Panc1 (cell line): ENCODE results near the gene ROBO2. TPM values are rescaled to one million over a fixed set of nuclear protein-coding genes. Genes with fewer than 3 reads are reported as not detected.

Source experiments
- ATAC-seq: fragments of 200-7000 bp; cut with Tn5 transposase; 2 replicates; pipeline ENCODE4 v1.9.1; 2020; ENCODE audit warnings: mild to moderate bottlenecking, moderate library complexity
- BruUV-seq: library from RNA; stranded (reverse); fragments of 400-500 nt; replicated peaks from 2 replicates; lab custom pipeline; 2021; lab: Mats Ljungman, UMichigan
- CTCF ChIA-PET: fragments of 300-600 bp; sonication (Branson Sonifier 250); formaldehyde crosslinking; loops from one replicate; lab custom pipeline; 2022; ENCODE audit warnings: antibody characterized with exemption; lab: Charles Lee
- POLR2A ChIA-PET: fragments of 300-600 bp; sonication (Branson Sonifier 250); formaldehyde crosslinking; loops from one replicate; lab custom pipeline; 2022; ENCODE audit warnings: antibody characterized with exemption; lab: Charles Lee
- DNase-seq: peaks from one replicate; pipeline ENCODE4 v3.0.0-alpha.2; 2010; ENCODE audit warnings: low read depth, low spot score
- H3K27ac ChIP-seq: 2 replicates; pipeline ENCODE4 v1.5.1; 2011; ENCODE audit warnings: mild to moderate bottlenecking, low read length, inconsistent platforms
- H3K27me3 ChIP-seq: fragments of 200-500 bp; sonication (Bioruptor generic); 2 replicates; pipeline ENCODE4 v1.6.0; 2014; ENCODE audit warnings: low read length, inconsistent platforms; ENCODE audit not compliant: control insufficient read depth, insufficient read depth
- H3K36me3 ChIP-seq: fragments of 200-500 bp; sonication (Bioruptor generic); 2 replicates; pipeline ENCODE4 v1.5.1; 2014; ENCODE audit warnings: inconsistent platforms, mild to moderate bottlenecking, low read length, moderate library complexity; ENCODE audit not compliant: control insufficient read depth, insufficient read depth
- H3K4me1 ChIP-seq: 2 replicates; pipeline ENCODE4 v1.5.1; 2011; ENCODE audit warnings: inconsistent platforms, mild to moderate bottlenecking, low read length, moderate library complexity; ENCODE audit not compliant: control insufficient read depth, insufficient read depth
- H3K4me3 ChIP-seq, 2 experiments: 2 replicates each; pipeline ENCODE4 v1.5.1; 2011 to 2012; ENCODE audit warnings: low read depth in 2 of 2, low read length in 2 of 2, mild to moderate bottlenecking in 2 of 2, inconsistent platforms in 1 of 2, moderate library complexity in 1 of 2
- H3K9me3 ChIP-seq: fragments of 200-500 bp; sonication (Bioruptor generic); 2 replicates; pipeline ENCODE4 v1.5.1; 2014; ENCODE audit warnings: low read depth, mild to moderate bottlenecking, inconsistent platforms, low read length, moderate library complexity; ENCODE audit not compliant: control insufficient read depth, insufficient read depth
- POLR2AphosphoS5 ChIP-seq: IDR thresholded peaks from 2 replicates; pipeline ENCODE4 v1.6.1; 2012; ENCODE audit warnings: mild to moderate bottlenecking, low read depth, low read length, moderate library complexity
- SIN3A ChIP-seq: IDR thresholded peaks from 2 replicates; pipeline ENCODE4 v1.6.1; 2012; ENCODE audit warnings: low read depth, mild to moderate bottlenecking, low read length, moderate library complexity, borderline replicate concordance; ENCODE audit not compliant: insufficient read depth
- TCF7L2 ChIP-seq: IDR thresholded peaks from 2 replicates; pipeline ENCODE4 v1.6.1; 2011; ENCODE audit warnings: mild to moderate bottlenecking, low read depth, low read length, inconsistent platforms
- in situ Hi-C: cut with HindIII; loops from 2 replicates; pipeline ENCODE4 v1.10.0; 2016; ENCODE audit warnings: low sequenced_read_pairs, low pct_unique_long_range_greater_than_20kb
- intact Hi-C: fragments of 100-400 bp; cut with micrococcal nuclease; formaldehyde crosslinking; loops from one replicate; pipeline ENCODE4 v1.10.0; 2022; ENCODE audit not compliant: unreplicated experiment
- total RNA-seq: library from RNA; stranded (reverse); gene quantifications from one replicate; pipeline ENCODE4 v1.2.1, GENCODE V29; 2021; ENCODE audit not compliant: unreplicated experiment
- TF ChIP-seq, protein P1 (sequence below): fragments of 450-650 bp; IDR thresholded peaks from 2 replicates; pipeline ENCODE4 v1.5.1; 2017; ENCODE audit warnings: mild to moderate bottlenecking
- TF ChIP-seq, protein P2 (sequence below), 2 experiments: IDR thresholded peaks; 2 replicates each; pipeline ENCODE4 v1.6.1; 2011 to 2012; ENCODE audit warnings: low read depth in 2 of 2, control low read depth in 1 of 2, low read length in 1 of 2, mild to moderate bottlenecking in 1 of 2, moderate library complexity in 1 of 2; ENCODE audit not compliant: insufficient read depth in 1 of 2

Gene ROBO2
- total RNA-seq, 1 experiment from 2014 or later, result 1.3 TPM

DNA sequence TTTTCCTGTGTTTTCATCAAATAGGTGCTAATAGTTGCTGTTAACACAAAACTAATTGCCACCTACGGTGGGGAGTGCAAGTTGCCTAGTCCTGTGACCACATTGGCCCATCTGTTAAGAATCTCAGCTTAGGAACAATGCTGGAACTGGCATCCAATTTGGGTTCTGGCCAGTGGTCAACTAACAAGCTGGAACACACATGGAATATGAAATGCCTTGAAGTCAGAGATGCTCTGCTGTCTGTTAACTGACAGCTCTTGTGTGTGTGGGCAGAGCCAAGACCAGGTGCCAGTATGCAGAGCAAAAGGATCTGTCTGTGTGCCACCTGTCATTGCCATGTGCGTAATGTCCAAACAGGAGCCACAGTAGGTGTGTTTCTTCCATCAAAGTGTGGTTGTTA is 460.8 kb downstream of the ROBO2 start:
- TF ChIP-seq TCF7L2 (no peak), POLR2AphosphoS5 (no peak), SIN3A (no peak)
- TF ChIP-seq, protein P1, sequence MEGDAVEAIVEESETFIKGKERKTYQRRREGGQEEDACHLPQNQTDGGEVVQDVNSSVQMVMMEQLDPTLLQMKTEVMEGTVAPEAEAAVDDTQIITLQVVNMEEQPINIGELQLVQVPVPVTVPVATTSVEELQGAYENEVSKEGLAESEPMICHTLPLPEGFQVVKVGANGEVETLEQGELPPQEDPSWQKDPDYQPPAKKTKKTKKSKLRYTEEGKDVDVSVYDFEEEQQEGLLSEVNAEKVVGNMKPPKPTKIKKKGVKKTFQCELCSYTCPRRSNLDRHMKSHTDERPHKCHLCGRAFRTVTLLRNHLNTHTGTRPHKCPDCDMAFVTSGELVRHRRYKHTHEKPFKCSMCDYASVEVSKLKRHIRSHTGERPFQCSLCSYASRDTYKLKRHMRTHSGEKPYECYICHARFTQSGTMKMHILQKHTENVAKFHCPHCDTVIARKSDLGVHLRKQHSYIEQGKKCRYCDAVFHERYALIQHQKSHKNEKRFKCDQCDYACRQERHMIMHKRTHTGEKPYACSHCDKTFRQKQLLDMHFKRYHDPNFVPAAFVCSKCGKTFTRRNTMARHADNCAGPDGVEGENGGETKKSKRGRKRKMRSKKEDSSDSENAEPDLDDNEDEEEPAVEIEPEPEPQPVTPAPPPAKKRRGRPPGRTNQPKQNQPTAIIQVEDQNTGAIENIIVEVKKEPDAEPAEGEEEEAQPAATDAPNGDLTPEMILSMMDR, result no peak
- TF ChIP-seq, protein P2, sequence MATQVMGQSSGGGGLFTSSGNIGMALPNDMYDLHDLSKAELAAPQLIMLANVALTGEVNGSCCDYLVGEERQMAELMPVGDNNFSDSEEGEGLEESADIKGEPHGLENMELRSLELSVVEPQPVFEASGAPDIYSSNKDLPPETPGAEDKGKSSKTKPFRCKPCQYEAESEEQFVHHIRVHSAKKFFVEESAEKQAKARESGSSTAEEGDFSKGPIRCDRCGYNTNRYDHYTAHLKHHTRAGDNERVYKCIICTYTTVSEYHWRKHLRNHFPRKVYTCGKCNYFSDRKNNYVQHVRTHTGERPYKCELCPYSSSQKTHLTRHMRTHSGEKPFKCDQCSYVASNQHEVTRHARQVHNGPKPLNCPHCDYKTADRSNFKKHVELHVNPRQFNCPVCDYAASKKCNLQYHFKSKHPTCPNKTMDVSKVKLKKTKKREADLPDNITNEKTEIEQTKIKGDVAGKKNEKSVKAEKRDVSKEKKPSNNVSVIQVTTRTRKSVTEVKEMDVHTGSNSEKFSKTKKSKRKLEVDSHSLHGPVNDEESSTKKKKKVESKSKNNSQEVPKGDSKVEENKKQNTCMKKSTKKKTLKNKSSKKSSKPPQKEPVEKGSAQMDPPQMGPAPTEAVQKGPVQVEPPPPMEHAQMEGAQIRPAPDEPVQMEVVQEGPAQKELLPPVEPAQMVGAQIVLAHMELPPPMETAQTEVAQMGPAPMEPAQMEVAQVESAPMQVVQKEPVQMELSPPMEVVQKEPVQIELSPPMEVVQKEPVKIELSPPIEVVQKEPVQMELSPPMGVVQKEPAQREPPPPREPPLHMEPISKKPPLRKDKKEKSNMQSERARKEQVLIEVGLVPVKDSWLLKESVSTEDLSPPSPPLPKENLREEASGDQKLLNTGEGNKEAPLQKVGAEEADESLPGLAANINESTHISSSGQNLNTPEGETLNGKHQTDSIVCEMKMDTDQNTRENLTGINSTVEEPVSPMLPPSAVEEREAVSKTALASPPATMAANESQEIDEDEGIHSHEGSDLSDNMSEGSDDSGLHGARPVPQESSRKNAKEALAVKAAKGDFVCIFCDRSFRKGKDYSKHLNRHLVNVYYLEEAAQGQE (IDR thresholded peaks at IDR 0.05; ENCODE audit: insufficient read depth in 1 of 2, low read depth in 2 of 2, low read length in 1 of 2), result no peak
- DNase-seq (no peak), ATAC-seq (no peak)
- intact Hi-C loops (no loop called here), in situ Hi-C loops (no loop called here)
- ChIA-PET POLR2A (no interaction called here), CTCF (no interaction called here)
- H3K27ac ChIP-seq, result no peak overlapping the region
- H3K27me3 ChIP-seq, result no peaks in the 10 kb centered on the region
- H3K4me3 ChIP-seq, result no peak overlapping the region
- H3K9me3 ChIP-seq, result no peaks in the 10 kb centered on the region
- no peaks in the 10 kb centered on the region for H3K4me1 ChIP-seq
- BruUV-seq, result no TSS peak
- H3K36me3 ChIP-seq, result no peaks in the 10 kb centered on the region

DNA sequence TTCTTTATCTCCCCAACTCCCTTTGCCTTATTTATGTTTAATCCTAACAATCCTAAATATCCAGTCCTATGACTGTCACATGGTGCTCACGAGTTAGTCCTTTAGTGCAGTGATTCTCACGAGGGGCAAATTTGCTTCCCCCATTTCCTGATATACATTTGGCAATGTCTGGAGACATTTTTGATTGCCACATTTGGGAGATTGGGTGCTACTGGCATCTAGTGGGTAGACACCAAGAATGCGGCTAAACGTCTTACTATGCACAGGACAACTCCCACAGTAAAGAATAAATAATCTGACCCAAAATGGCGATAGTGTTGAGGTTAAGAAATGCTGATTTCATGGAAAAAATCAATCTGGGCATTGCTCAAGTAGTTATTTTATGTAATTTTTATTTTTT is 466.5 kb downstream of the ROBO2 start:
- ATAC-seq, result no peak
- no peak for TF ChIP-seq TCF7L2
- TF ChIP-seq, protein P1, result 0 out of 2 replicates have a peak, but pooled peaks have one; percentile 5
- CTCF ChIA-PET, result no interaction called here
- in situ Hi-C loops (no loop called here), intact Hi-C loops (no loop called here)
- Histone ChIP-seq H3K27ac (no peak overlapping the region), H3K27me3 (no peaks in the 10 kb centered on the region), H3K9me3 (no peaks in the 10 kb centered on the region), H3K36me3 (no peaks in the 10 kb centered on the region), H3K4me3 (no peak overlapping the region), H3K4me1 (no peaks in the 10 kb centered on the region)
- no TSS peak for BruUV-seq
- POLR2A ChIA-PET, result no interaction called here
- DNase-seq, result no peak
